ENCODE results near the gene EIF3J. TPM values are rescaled to one million over a fixed set of nuclear protein-coding genes. Genes with fewer than 3 reads are reported as not detected.
"Not testable (repeated sequence)": the region's sequence is repeated elsewhere in the genome, so short reads cannot be mapped to it uniquely, and the experiment has no call there.

EIF3J gene
- total and polyA plus RNA-seq, 4 donors, result 23.5 to 49.9 (median 39.6) TPM

DNA sequence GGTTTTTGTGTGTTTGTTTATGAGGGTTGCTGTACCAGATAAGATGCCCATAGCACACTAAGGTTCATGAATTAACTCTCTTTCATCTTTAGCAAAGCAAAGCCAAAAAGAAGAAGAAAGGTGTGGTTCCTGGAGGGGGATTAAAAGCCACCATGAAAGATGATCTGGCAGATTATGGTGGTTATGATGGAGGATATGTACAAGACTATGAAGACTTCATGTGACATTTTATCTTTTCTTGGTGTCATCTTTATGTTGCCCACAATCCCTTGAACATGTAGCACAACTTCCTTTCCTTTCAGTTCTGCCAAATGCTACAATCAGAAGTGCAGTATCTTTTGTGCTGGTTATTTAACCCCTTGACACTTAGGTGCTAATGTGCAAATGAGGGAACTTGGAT lies 24.0 kb downstream of the EIF3J start:
- H3K4me3 ChIP-seq (ENCODE audit: low read depth in 1 of 3, low read length in 3 of 3); DNase-seq (ENCODE audit: low spot score); H3K9ac ChIP-seq (ENCODE audit: low read depth in 1 of 2, low read length in 2 of 2); H3K27me3 ChIP-seq (ENCODE audit: control insufficient read depth in 4 of 4, insufficient read depth in 4 of 4, low read length in 3 of 4); H3K9me3 ChIP-seq (ENCODE audit: control insufficient read depth in 4 of 4, low read length in 3 of 4); H3K27ac ChIP-seq (ENCODE audit: low read depth in 1 of 2, low read length in 2 of 2); H3K4me1 ChIP-seq (ENCODE audit: control insufficient read depth in 4 of 4, insufficient read depth in 4 of 4, low read length in 3 of 4): not testable (repeated sequence)
- H3K36me3 ChIP-seq (ENCODE audit: control insufficient read depth in 4 of 4, insufficient read depth in 3 of 4, low read depth in 1 of 4, low read length in 3 of 4), result peaks cover 18 to 86% (median 75%) of the 10 kb centered on the region in 4 donors

DNA sequence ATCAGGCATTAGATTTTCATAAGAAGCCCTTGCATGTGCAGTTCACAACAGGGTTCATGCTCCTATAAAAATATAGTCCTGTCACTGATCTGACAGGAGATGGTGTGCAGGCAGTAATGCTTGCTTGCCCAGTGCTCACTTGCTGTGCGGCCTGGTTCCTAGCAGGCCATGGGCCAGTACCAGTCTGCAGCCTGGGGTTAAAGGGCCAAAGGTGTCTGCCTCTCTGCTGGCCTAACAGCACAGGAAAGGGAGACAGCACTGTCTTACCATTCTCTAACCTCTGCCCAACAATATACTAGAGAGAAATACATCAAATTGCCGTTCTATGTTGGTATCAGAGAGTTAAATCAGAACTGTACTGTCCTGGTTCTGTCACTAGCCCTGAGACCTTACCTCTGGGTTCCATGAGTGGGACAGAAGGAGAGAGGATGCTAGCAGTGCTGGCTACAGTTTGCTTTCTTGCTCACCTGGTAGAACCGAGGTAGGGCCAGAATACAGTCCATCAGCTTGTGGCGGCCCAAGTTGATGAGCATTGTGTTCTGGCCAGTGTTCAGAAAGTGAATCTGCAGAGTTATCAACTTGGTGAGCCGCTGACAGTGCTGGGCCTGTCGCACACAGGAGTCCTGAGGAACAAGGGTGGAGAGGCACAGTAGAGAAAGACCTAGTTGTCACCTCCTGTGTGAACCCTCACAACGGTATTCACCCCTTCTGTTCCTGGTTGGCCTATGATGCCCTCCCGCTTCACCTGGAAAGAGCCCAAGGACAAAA lies 28.6 kb downstream of the EIF3J start:
- no peaks in the 10 kb centered on the region for H3K27me3 ChIP-seq (ENCODE audit: control insufficient read depth in 4 of 4, insufficient read depth in 4 of 4, low read length in 3 of 4)
- H3K9ac ChIP-seq (ENCODE audit: low read depth in 1 of 2, low read length in 2 of 2), result no peak overlapping the region
- no peak overlapping the region for H3K4me3 ChIP-seq (ENCODE audit: low read depth in 1 of 3, low read length in 3 of 3)
- H3K27ac ChIP-seq (ENCODE audit: low read depth in 1 of 2, low read length in 2 of 2), result no peak overlapping the region
- peaks cover 5 to 91% (median 71%) of the 10 kb centered on the region in 4 donors for H3K36me3 ChIP-seq (ENCODE audit: control insufficient read depth in 4 of 4, insufficient read depth in 3 of 4, low read depth in 1 of 4, low read length in 3 of 4)
- no peaks in the 10 kb centered on the region for H3K9me3 ChIP-seq (ENCODE audit: control insufficient read depth in 4 of 4, low read length in 3 of 4)
- WGBS, result 98% methylated on average over 8 of the region's 8 CpGs
- H3K4me1 ChIP-seq (ENCODE audit: control insufficient read depth in 4 of 4, insufficient read depth in 4 of 4, low read length in 3 of 4), result no peaks in the 10 kb centered on the region
- DNase-seq (ENCODE audit: low spot score), result no peak
- TF ChIP-seq, protein P1, sequence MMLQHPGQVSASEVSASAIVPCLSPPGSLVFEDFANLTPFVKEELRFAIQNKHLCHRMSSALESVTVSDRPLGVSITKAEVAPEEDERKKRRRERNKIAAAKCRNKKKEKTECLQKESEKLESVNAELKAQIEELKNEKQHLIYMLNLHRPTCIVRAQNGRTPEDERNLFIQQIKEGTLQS (IDR thresholded peaks at IDR 0.05), result no peak
- TF ChIP-seq, protein P2, sequence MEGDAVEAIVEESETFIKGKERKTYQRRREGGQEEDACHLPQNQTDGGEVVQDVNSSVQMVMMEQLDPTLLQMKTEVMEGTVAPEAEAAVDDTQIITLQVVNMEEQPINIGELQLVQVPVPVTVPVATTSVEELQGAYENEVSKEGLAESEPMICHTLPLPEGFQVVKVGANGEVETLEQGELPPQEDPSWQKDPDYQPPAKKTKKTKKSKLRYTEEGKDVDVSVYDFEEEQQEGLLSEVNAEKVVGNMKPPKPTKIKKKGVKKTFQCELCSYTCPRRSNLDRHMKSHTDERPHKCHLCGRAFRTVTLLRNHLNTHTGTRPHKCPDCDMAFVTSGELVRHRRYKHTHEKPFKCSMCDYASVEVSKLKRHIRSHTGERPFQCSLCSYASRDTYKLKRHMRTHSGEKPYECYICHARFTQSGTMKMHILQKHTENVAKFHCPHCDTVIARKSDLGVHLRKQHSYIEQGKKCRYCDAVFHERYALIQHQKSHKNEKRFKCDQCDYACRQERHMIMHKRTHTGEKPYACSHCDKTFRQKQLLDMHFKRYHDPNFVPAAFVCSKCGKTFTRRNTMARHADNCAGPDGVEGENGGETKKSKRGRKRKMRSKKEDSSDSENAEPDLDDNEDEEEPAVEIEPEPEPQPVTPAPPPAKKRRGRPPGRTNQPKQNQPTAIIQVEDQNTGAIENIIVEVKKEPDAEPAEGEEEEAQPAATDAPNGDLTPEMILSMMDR (IDR thresholded peaks at IDR 0.05; ENCODE audit: low read depth, low read length, missing input control), result no peak
- no peak for TF ChIP-seq FOXA2 (IDR thresholded peaks at IDR 0.05)
- no peak for TF ChIP-seq RAD21 (IDR thresholded peaks at IDR 0.05)
- TF ChIP-seq, protein P3, sequence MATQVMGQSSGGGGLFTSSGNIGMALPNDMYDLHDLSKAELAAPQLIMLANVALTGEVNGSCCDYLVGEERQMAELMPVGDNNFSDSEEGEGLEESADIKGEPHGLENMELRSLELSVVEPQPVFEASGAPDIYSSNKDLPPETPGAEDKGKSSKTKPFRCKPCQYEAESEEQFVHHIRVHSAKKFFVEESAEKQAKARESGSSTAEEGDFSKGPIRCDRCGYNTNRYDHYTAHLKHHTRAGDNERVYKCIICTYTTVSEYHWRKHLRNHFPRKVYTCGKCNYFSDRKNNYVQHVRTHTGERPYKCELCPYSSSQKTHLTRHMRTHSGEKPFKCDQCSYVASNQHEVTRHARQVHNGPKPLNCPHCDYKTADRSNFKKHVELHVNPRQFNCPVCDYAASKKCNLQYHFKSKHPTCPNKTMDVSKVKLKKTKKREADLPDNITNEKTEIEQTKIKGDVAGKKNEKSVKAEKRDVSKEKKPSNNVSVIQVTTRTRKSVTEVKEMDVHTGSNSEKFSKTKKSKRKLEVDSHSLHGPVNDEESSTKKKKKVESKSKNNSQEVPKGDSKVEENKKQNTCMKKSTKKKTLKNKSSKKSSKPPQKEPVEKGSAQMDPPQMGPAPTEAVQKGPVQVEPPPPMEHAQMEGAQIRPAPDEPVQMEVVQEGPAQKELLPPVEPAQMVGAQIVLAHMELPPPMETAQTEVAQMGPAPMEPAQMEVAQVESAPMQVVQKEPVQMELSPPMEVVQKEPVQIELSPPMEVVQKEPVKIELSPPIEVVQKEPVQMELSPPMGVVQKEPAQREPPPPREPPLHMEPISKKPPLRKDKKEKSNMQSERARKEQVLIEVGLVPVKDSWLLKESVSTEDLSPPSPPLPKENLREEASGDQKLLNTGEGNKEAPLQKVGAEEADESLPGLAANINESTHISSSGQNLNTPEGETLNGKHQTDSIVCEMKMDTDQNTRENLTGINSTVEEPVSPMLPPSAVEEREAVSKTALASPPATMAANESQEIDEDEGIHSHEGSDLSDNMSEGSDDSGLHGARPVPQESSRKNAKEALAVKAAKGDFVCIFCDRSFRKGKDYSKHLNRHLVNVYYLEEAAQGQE (IDR thresholded peaks at IDR 0.05), result no peak
- TF ChIP-seq FOXA1 (IDR thresholded peaks at IDR 0.05), result no peak
- TF ChIP-seq HNF4G (IDR thresholded peaks at IDR 0.05), result no peak
- TF ChIP-seq GABPA (IDR thresholded peaks at IDR 0.05 in 1 of 2, conservative IDR thresholded peaks at IDR 0.05 in 1 of 2), result no peak
- no peak for TF ChIP-seq YY1 (IDR thresholded peaks at IDR 0.05)
- TF ChIP-seq RXRA (IDR thresholded peaks at IDR 0.05), result no peak

DNA sequence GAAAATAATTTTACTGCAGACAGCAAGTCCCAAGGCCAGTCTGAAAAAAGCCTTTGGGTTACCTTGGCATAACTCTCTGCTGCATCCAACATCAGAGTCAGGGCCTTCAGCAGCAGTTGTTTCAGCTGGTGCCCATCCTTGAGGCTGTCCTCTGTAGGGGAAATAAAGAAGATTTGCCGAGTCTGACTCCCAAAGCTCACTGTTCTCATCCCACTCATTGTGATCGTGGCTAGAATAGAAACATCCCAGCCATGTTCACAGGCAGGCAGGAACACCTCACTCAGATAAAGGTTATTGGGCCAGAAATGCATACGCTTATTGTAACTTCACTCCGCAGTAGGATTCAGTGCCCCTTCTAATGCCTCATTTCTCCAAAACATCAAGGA lies 29.2 kb downstream of the EIF3J start:
- Histone ChIP-seq H3K27me3 (ENCODE audit: control insufficient read depth in 4 of 4, insufficient read depth in 4 of 4, low read length in 3 of 4) (no peaks in the 10 kb centered on the region), H3K9me3 (ENCODE audit: control insufficient read depth in 4 of 4, low read length in 3 of 4) (no peaks in the 10 kb centered on the region), H3K36me3 (ENCODE audit: control insufficient read depth in 4 of 4, insufficient read depth in 3 of 4, low read depth in 1 of 4, low read length in 3 of 4) (peaks cover 5 to 90% (median 70%) of the 10 kb centered on the region in 4 donors), H3K4me1 (ENCODE audit: control insufficient read depth in 4 of 4, insufficient read depth in 4 of 4, low read length in 3 of 4) (no peaks in the 10 kb centered on the region), H3K4me3 (ENCODE audit: low read depth in 1 of 3, low read length in 3 of 3) (no peak overlapping the region), H3K27ac (ENCODE audit: low read depth in 1 of 2, low read length in 2 of 2) (no peak overlapping the region), H3K9ac (ENCODE audit: low read depth in 1 of 2, low read length in 2 of 2) (no peak overlapping the region)
- WGBS, result 97% methylated on average over 4 of the region's 4 CpGs
- no peak for DNase-seq (ENCODE audit: low spot score)
- TF ChIP-seq NR2F2 (IDR thresholded peaks at IDR 0.05) (no peak), RAD21 (IDR thresholded peaks at IDR 0.05) (no peak), HNF4A (conservative IDR thresholded peaks at IDR 0.05) (no peak), EGR1 (IDR thresholded peaks at IDR 0.05; ENCODE audit: low read depth in 2 of 2) (no peak), YY1 (IDR thresholded peaks at IDR 0.05) (no peak)
- TF ChIP-seq, protein P4, sequence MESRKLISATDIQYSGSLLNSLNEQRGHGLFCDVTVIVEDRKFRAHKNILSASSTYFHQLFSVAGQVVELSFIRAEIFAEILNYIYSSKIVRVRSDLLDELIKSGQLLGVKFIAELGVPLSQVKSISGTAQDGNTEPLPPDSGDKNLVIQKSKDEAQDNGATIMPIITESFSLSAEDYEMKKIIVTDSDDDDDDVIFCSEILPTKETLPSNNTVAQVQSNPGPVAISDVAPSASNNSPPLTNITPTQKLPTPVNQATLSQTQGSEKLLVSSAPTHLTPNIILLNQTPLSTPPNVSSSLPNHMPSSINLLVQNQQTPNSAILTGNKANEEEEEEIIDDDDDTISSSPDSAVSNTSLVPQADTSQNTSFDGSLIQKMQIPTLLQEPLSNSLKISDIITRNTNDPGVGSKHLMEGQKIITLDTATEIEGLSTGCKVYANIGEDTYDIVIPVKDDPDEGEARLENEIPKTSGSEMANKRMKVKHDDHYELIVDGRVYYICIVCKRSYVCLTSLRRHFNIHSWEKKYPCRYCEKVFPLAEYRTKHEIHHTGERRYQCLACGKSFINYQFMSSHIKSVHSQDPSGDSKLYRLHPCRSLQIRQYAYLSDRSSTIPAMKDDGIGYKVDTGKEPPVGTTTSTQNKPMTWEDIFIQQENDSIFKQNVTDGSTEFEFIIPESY (IDR thresholded peaks at IDR 0.05), result no peak

All from liver (tissue), 9 donors.